Stimulated activated CD4-positive, alpha-beta T cell treated with anti-CD3 and anti-CD28 coated beads, Interleukin-4, amount 100 ng/mL, for 48 hours (primary cell): Measurements from ENCODE around the gene CORO1A.
"Not testable (repeated sequence)": the region's sequence is repeated elsewhere in the genome, so short reads cannot be mapped to it uniquely, and the experiment has no call there.

ENCODE experiments used
- DNase-seq, 2 donors: peaks; one replicate each; pipeline ENCODE4 v3.0.0-alpha.2; 2020; ENCODE audit warnings: low read depth in 2 of 2

Gene CORO1A

GRCh38 chr16:30170145-30170544 is 13.3 kb upstream of the CORO1A start:
- DNase-seq, result not testable (repeated sequence)

GRCh38 chr16:30173054-30173453 is 10.3 kb upstream of the CORO1A start:
- no peak for DNase-seq

- DNase-seq, result not testable (repeated sequence)
Observed at GRCh38 chr16:30176876-30177275, 6.5 kb upstream of the CORO1A start.

- DNase-seq, result no peak
Observed at GRCh38 chr16:30179195-30179594, 4.2 kb upstream of the CORO1A start.

- DNase-seq, result no peak
Observed at GRCh38 chr16:30179931-30180330, 3.5 kb upstream of the CORO1A start.

GRCh38 chr16:30180741-30181140 is 2.7 kb upstream of the CORO1A start:
- no peak for DNase-seq

GRCh38 chr16:30184096-30184890 is 891 bp downstream of the CORO1A start:
- peak; percentile 45 to 54 for DNase-seq

- peak in 1 of 2 donors; percentile 22 for DNase-seq
Observed at GRCh38 chr16:30184891-30185682, 1.7 kb downstream of the CORO1A start.

GRCh38 chr16:30185683-30186421 is 2.5 kb downstream of the CORO1A start:
- DNase-seq, result peak; percentile 65 to 75

GRCh38 chr16:30186444-30186781 is 3.0 kb downstream of the CORO1A start:
- no peak for DNase-seq

GRCh38 chr16:30186782-30187555 is 3.6 kb downstream of the CORO1A start:
- peak; percentile 88 to 92 for DNase-seq

GRCh38 chr16:30187556-30187865 is 4.1 kb downstream of the CORO1A start:
- no peak for DNase-seq

- DNase-seq, result no peak
Observed at GRCh38 chr16:30187971-30188561, 4.7 kb downstream of the CORO1A start.

- not testable (repeated sequence) for DNase-seq
Observed at GRCh38 chr16:30191158-30191557, 7.8 kb downstream of the CORO1A start.

- not testable (repeated sequence) for DNase-seq
Observed at GRCh38 chr16:30193098-30193497, 9.7 kb downstream of the CORO1A start.

- not testable (repeated sequence) for DNase-seq
Observed at GRCh38 chr16:30193615-30194014, 10.2 kb downstream of the CORO1A start, which contains the start of the genes BOLA2B and SLX1A. Gene BOLA2B, minus strand, starts transcription at chr16:30193666. Its CDS starts 71 bp downstream, at chr16:30193595. Gene SLX1A, plus strand, starts transcription at chr16:30193875. Its CDS starts 210 bp downstream, at chr16:30194085.

- DNase-seq, result not testable (repeated sequence)
Observed at GRCh38 chr16:30194172-30194925, 10.9 kb downstream of the CORO1A start.

GRCh38 chr16:30197001-30197400 is 13.6 kb downstream of the CORO1A start:
- DNase-seq, result not testable (repeated sequence)

GRCh38 chr16:30199049-30199448 is 15.6 kb downstream of the CORO1A start, which contains the start of gene SULT1A3:
Gene SULT1A3, plus strand, starts transcription at chr16:30199255. Its CDS starts 1,474 bp downstream, at chr16:30200729.
- DNase-seq, result not testable (repeated sequence)
